SH-SY5Y (cell line): Measurements from ENCODE around the gene POLD2.

Source experiments
- GATA2 ChIP-seq: IDR thresholded peaks from 2 replicates; pipeline ENCODE4 v1.6.1; 2011; ENCODE audit warnings: mild to moderate bottlenecking, low read depth, low read length
- GATA3 ChIP-seq: IDR thresholded peaks from 2 replicates; pipeline ENCODE4 v1.6.1; 2011; ENCODE audit warnings: low read depth, mild to moderate bottlenecking, low read length, moderate library complexity

DNA sequence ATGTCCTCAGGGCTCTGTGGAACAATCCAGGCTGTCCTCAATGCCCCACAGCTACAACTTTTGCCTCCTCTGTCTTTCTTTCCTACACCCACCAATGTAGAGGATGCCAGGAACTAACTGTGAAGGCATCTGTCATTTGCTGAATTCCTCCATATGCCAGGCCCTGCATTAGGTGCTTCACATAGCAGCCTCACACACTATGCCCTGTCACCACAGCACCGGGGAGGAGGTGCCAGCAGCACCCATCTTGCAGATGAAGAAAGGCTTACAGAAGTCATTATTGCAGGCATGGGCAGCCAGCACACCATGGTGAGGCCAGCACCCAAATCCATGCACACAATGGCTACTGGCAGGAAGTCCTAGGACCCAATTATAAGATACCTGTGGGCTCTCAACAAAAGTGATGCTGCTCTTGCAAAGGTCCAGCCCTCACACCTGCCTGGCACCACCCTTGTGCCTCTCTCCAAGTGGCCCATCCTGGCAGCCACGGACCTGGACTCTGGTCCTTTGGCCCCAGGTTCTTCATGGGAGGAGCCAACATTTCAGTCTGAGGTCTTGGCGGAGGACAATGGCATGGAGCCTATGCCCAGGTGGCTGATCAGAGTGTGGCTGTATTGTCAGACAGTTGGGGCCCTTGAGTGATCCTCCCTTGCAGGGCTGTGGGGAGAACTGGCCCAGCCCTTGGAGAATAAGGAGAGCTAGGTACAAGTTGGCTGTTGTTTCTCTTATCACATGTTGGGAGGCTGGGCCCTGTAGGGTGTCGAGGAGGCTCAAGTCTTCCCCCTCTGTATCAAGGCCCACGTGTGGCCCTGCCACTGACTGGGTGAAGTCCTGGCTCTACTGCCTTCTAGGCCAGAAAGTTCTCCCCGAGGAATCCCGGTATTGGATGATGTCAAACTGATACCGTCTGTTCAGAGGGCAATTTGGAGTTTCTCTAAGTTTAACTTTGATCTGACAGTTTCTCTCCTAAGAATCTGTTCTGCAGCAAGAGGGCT is 32.1 kb upstream of the POLD2 start:
- TF ChIP-seq GATA2 = no peak
- no peak for TF ChIP-seq GATA3
